Activated CD8-positive, alpha-beta T cell treated with anti-CD3 and anti-CD28 coated beads for 36 hours (primary cell): ENCODE measurements around the gene B4GALNT3. TPM values are rescaled to one million over a fixed set of nuclear protein-coding genes. Genes with fewer than 3 reads are reported as not detected.

Experiments
- ATAC-seq: fragments of 200-7000 bp; cut with Tn5 transposase; one replicate; pipeline ENCODE4 v1.10.0; 2021; ENCODE audit warnings: mild to moderate bottlenecking, moderate library complexity
- CTCF ChIA-PET: fragments of 350-600 bp; sonication (Branson Sonifier 250); formaldehyde crosslinking; loops from one replicate; lab custom pipeline; 2021; ENCODE audit warnings: antibody characterized with exemption; lab: Charles Lee
- POLR2A ChIA-PET: fragments of 350-600 bp; sonication (Branson Sonifier 250); formaldehyde crosslinking; loops from one replicate; lab custom pipeline; 2021; ENCODE audit warnings: antibody characterized with exemption; lab: Charles Lee
- DNase-seq: peaks from one replicate; pipeline ENCODE4 v3.0.0-alpha.2; 2020
- H3K27ac Mint-ChIP-seq: one replicate; pipeline ENCODE4 v1.8.0; 2021; ENCODE audit warnings: mild to moderate bottlenecking, mixed read lengths
- H3K27me3 Mint-ChIP-seq: one replicate; pipeline ENCODE4 v1.8.0; 2021; ENCODE audit warnings: mixed read lengths
- H3K36me3 Mint-ChIP-seq: one replicate; pipeline ENCODE4 v1.8.0; 2021; ENCODE audit warnings: low read depth, mixed read lengths
- H3K4me1 Mint-ChIP-seq: one replicate; pipeline ENCODE4 v1.8.0; 2021; ENCODE audit warnings: low read depth, mixed read lengths
- H3K4me3 Mint-ChIP-seq: one replicate; pipeline ENCODE4 v1.8.0; 2021; ENCODE audit warnings: mild to moderate bottlenecking, moderate library complexity, mixed read lengths
- H3K9me3 Mint-ChIP-seq: one replicate; pipeline ENCODE4 v1.8.0; 2021; ENCODE audit warnings: mixed read lengths
- CTCF ChIP-seq: fragments of 200-600 bp; IDR thresholded peaks from one replicate; pipeline ENCODE4 v1.8.0; 2022; ENCODE audit warnings: antibody characterized with exemption, mild to moderate bottlenecking
- intact Hi-C: fragments of 100-400 bp; cut with micrococcal nuclease; formaldehyde crosslinking; loops from one replicate; pipeline ENCODE4 v1.10.0; 2022
- total RNA-seq, 2 experiments: library from RNA; stranded (reverse); gene quantifications; one replicate each; pipeline ENCODE4 v1.2.3, GENCODE V29; 2021

B4GALNT3 gene
- total RNA-seq, 2 experiments from 2014 or later = 2.8 to 3.4 TPM

DNA sequence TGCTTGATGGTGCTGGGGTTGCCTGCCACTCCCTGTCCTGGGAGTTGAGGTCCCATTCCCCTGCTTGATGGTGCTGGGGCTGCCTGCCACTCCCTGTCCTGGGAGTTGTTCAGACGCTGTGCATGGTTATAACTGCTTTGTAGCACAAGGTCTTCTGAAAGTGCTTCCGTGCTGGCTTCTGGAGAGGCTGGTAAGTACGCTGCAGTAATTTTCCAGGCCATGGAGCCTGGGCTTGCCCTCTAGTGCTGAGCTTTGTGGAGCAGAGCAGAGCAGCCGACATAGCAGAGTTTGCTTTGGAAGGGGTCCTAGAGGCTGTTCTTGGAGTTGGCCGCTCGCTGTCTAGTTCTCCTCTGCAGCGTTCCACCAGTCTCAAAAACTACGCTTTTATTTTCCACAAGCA, 6.3 kb downstream of the B4GALNT3 start:
- Mint-ChIP-seq H3K4me1 (peaks cover 2% of the 10 kb centered on the region), H3K4me3 (no peak overlapping the region), H3K27ac (no peak overlapping the region), H3K27me3 (peaks cover 18% of the 10 kb centered on the region), H3K9me3 (no peaks in the 10 kb centered on the region), H3K36me3 (no peaks in the 10 kb centered on the region)
- DNase-seq (no peak), ATAC-seq (no peak)
- ChIA-PET POLR2A (no interaction called here), CTCF (no interaction called here)
- intact Hi-C loops = no loop called here
- no peak for TF ChIP-seq CTCF

DNA sequence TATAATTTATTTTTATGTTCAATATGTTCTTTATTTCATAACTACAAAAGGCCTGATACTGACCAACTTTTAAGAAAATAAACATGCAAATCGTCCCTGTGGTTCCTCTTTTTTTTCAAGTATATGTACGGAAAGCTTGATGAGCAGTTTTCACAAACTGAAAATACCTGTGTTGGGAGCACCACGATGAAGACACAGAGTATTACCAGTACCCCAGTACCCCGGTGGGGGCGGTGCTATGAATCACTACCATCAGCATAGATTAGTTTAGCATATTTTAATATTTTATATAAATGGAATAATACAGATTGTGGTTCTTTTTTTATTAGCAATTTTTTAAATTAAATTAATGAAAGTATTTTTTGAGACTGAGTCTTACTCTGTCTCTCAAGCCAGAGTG, 7.0 kb downstream of the B4GALNT3 start:
- Mint-ChIP-seq H3K27ac (no peak overlapping the region), H3K27me3 (peaks cover 11% of the 10 kb centered on the region)
- CTCF ChIA-PET = no interaction called here

DNA sequence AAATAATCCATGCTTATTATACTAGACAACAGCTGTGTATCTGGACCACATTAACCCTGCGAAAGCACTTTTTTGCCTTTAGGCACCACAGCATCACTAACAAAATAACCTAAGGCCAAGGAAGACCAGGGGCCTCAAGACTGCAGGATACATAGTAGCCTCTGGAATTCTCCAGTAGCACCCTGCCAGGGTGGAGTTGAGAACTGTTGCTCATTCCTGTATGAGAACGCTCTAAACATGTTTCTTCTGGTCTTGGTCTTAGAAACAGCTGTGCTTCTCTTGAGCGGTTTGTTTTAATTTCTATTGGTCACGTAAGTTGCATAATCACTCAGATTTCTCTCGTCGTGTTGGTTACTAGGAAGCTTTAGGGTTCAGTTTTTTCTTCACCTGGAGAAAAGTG, 7.9 kb downstream of the B4GALNT3 start:
- intact Hi-C loops = no loop called here
- Mint-ChIP-seq H3K4me3 (no peak overlapping the region), H3K4me1 (peaks cover 2% of the 10 kb centered on the region), H3K9me3 (no peaks in the 10 kb centered on the region), H3K27ac (no peak overlapping the region), H3K36me3 (no peaks in the 10 kb centered on the region), H3K27me3 (peaks cover 2% of the 10 kb centered on the region)
- ChIA-PET CTCF (interaction anchor here (0.8 to 1.1 kb wide), 3 partner anchors 10 to 77 kb away, joined by 3 read pairs; no protein-coding TSS in a partner anchor), POLR2A (no interaction called here)
- TF ChIP-seq CTCF = no peak
- DNase-seq (no peak), ATAC-seq (no peak)

More for the DNA sequence above, 7.0 kb downstream of the B4GALNT3 start:
- Mint-ChIP-seq H3K36me3 (no peaks in the 10 kb centered on the region), H3K4me1 (peaks cover 2% of the 10 kb centered on the region), H3K4me3 (no peak overlapping the region), H3K9me3 (no peaks in the 10 kb centered on the region)
- TF ChIP-seq CTCF = no peak
- ATAC-seq (no peak), DNase-seq (no peak)
- intact Hi-C loops = no loop called here
- POLR2A ChIA-PET = no interaction called here

DNA sequence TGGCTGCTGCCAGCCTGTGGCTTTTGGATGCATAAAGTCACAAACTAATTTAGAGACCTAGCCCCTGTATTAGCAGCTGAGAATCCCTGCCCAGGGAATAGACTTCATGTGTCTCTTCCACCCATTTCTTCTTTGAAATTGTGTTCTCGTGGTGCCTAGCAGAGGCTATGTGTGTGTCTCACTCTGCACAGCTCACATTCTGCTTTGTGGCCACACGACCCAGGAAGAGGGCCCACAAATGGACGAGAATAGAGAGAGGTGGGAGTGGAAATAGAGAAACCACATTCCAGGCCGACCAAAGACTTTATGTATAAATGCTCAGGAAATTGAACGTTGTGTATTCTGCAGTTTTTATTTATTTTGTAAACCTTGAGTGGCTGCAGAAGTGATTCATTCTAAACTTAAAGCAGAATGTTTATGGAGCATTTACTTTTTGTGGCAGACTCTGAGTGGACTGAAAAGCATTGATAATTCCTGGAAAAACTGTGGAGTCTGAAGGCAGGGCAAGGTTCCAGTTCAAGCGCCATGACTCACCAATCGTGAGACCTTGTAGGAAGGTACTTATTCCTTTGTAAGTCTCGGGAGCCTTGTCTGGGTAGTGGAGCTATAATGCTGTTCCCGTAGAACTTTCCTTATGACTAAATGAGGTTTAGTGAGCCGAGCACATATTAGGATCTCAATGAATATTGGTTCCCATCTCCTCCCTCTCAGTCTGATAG, 9.1 kb downstream of the B4GALNT3 start:
- DNase-seq = no peak
- Mint-ChIP-seq H3K27ac (no peak overlapping the region), H3K4me1 (peaks cover 2% of the 10 kb centered on the region), H3K27me3 (peaks cover 7% of the 10 kb centered on the region), H3K9me3 (no peaks in the 10 kb centered on the region), H3K4me3 (no peak overlapping the region), H3K36me3 (no peaks in the 10 kb centered on the region)
- ChIA-PET POLR2A (interaction anchor here (0.5 kb wide), 1 partner anchor 13 kb away, joined by 3 read pairs; no protein-coding TSS in a partner anchor), CTCF (interaction anchor here (0.8 to 2.9 kb wide), 4 partner anchors 15 to 79 kb away, joined by 3 to 10 read pairs (median 4); no protein-coding TSS in a partner anchor)
- no peak for ATAC-seq
- TF ChIP-seq CTCF = no peak
- intact Hi-C loops = no loop called here

DNA sequence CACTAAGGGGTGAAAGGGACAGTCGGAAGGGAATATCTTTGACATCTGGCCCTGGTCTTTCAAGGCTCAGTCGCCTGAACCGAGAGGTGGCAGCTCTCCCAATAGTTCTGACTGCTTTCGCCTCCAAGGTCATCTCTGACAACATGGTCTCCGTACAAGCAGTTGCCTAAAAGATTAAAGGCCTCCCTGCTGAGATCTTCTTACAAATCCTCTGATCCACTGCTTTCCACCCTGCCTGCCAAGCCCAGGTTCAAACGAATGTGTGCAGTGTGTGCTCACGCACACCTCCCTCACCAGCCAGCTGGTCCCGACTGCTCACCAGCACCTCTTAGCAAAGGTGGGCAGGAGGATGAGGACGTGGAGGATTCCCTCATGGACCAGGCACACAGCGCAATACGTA, 10.4 kb downstream of the B4GALNT3 start:
- DNase-seq (no peak), ATAC-seq (no peak)
- H3K4me3 Mint-ChIP-seq = no peak overlapping the region
- intact Hi-C loops = no loop called here
- ChIA-PET CTCF (interaction anchor here (1.0 to 2.9 kb wide), 2 partner anchors 16 to 77 kb away, joined by 4 to 10 read pairs; no protein-coding TSS in a partner anchor), POLR2A (no interaction called here)
- peaks cover 2% of the 10 kb centered on the region for H3K4me1 Mint-ChIP-seq
- H3K27ac Mint-ChIP-seq = no peak overlapping the region
- peaks cover 8% of the 10 kb centered on the region for H3K27me3 Mint-ChIP-seq
- no peak for TF ChIP-seq CTCF
- H3K9me3 Mint-ChIP-seq = no peaks in the 10 kb centered on the region
- no peaks in the 10 kb centered on the region for H3K36me3 Mint-ChIP-seq
